Endodermal cell (in vitro differentiated cells): Measurements from ENCODE around the gene TNNT2. TPM values are rescaled to one million over a fixed set of nuclear protein-coding genes. Genes with fewer than 3 reads are reported as not detected.

Experiments used
- DNase-seq: peaks from one replicate; pipeline ENCODE4 v3.0.0-alpha.2; 2017
- H3K27ac ChIP-seq: 2 replicates; pipeline ENCODE4 v1.5.1; 2013; ENCODE audit warnings: mild to moderate bottlenecking, low read depth, low read length, moderate library complexity
- H3K27me3 ChIP-seq: 2 replicates; pipeline ENCODE4 v1.6.1; 2013; ENCODE audit warnings: mild to moderate bottlenecking, low read length, moderate library complexity; ENCODE audit not compliant: insufficient read depth, control insufficient read depth, poor library complexity, severe bottlenecking
- H3K36me3 ChIP-seq: 2 replicates; pipeline ENCODE4 v1.7.0; 2013; ENCODE audit warnings: mild to moderate bottlenecking, low read length, moderate library complexity; ENCODE audit not compliant: control insufficient read depth, insufficient read depth
- H3K4me1 ChIP-seq: one replicate; pipeline ENCODE4 v1.7.0; 2013; ENCODE audit warnings: low read length; ENCODE audit not compliant: control insufficient read depth, insufficient read depth
- H3K4me3 ChIP-seq: 2 replicates; pipeline ENCODE4 v1.5.1; 2013; ENCODE audit warnings: mild to moderate bottlenecking, low read length, moderate library complexity
- H3K9ac ChIP-seq: 2 replicates; pipeline ENCODE4 v1.6.1; 2013; ENCODE audit warnings: mild to moderate bottlenecking, low read length, moderate library complexity; ENCODE audit not compliant: poor library complexity, severe bottlenecking; ENCODE audit errors: extremely low read depth
- H3K9me3 ChIP-seq: 2 replicates; pipeline ENCODE4 v1.6.1; 2013; ENCODE audit warnings: mild to moderate bottlenecking, low read length, moderate library complexity; ENCODE audit not compliant: control insufficient read depth
- H3K27ac Mint-ChIP-seq: 2 replicates; pipeline ENCODE4 v1.8.0; 2020; ENCODE audit warnings: mixed read lengths
- H3K27me3 Mint-ChIP-seq: 2 replicates; pipeline ENCODE4 v1.8.0; 2021; ENCODE audit warnings: mild to moderate bottlenecking, mixed read lengths; ENCODE audit not compliant: insufficient read depth
- H3K36me3 Mint-ChIP-seq: 2 replicates; pipeline ENCODE4 v1.8.0; 2020; ENCODE audit warnings: low read depth, mixed read lengths
- H3K4me1 Mint-ChIP-seq: 2 replicates; pipeline ENCODE4 v1.8.0; 2020; ENCODE audit warnings: mixed read lengths
- H3K4me3 Mint-ChIP-seq: 2 replicates; pipeline ENCODE4 v1.8.0; 2020; ENCODE audit warnings: mild to moderate bottlenecking, moderate library complexity, mixed read lengths
- H3K9me3 Mint-ChIP-seq: 2 replicates; pipeline ENCODE4 v1.8.0; 2020; ENCODE audit warnings: mild to moderate bottlenecking, mixed read lengths
- WGBS, 2 experiments: methylation state at CpG; one replicate each; pipeline versions ENCODE4 v1.1.5 to v1.1.7; 2013; ENCODE audit warnings: missing lambda C conversion rate in 2 of 2, mixed read lengths in 1 of 2; ENCODE audit not compliant: insufficient coverage in 1 of 2, insufficient read length in 1 of 2; 5-methylcytosine and 5-hydroxymethylcytosine counted together
- total RNA-seq, 2 donors: library from RNA; stranded (reverse); fragmentation: NEBNext Ultra II Directional in 1 of 2; extraction: Animal tissue kit (Norgen Biotek cat#: 25700) in 1 of 2; gene quantifications; 2 replicates in 1 of 2; 3 replicates in 1 of 2; pipeline ENCODE4 v1.2.1, GENCODE V29; 2021
- TF ChIP-seq, protein P1 (sequence below): fragments of 200-600 bp; sonication (generic); conservative IDR thresholded peaks from 2 replicates; pipeline ENCODE4 v1.5.0; 2021; ENCODE audit warnings: antibody characterized with exemption, mild to moderate bottlenecking

Gene TNNT2
- total RNA-seq, 2 donors from 2014 or later: 0.35 to 0.88 TPM

DNA sequence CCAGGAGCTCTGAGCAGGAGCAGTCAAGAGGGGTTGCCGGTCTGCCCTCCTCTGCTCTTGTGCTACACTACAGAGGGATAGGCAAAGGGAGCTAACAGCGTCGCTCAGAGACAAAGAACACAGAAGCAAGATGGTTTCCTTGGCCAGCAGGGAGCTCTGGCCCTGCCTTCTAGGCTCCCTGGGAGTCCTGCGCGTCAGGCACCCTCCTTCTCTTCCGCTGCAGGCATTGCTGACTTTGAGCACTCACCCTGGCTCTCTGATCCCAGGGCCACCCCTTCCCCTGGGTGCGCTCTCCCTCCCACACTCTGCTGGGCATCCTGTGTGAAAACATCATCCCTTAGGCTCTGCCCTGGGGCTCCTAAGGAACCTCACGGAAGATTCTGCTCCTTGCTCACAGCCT, 43.6 kb upstream of the TNNT2 start:
- Mint-ChIP-seq H3K36me3 (no peaks in the 10 kb centered on the region), H3K4me3 (no peak overlapping the region)
- WGBS, 2 experiments: 74 to 84% methylated on average over 4 to 8 of the region's 8 CpGs

DNA sequence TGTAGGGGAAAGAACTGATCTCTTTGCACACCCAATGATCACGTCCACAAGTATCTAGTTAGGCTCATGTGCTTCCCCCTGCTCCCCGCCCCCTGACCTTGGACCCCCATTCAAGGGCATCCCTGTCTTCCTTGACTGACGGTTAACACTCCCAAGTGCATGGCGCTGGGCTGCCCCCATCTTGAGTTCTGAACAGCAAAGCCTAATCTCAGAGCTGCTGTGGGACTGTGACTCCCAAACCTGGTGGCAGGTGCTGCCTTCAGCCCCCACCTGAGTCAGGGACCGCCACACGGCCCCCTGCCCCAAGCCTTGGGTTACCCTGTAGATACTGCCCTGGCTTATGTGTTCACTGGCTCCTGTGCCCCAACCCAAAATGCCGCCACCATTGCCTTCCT, 43.1 kb upstream of the TNNT2 start:
- Mint-ChIP-seq H3K27ac (peak overlapping the region; percentile 31), H3K4me3 (no peak overlapping the region), H3K4me1 (peaks cover 12% of the 10 kb centered on the region), H3K36me3 (no peaks in the 10 kb centered on the region), H3K9me3 (peaks cover 4% of the 10 kb centered on the region), H3K27me3 (no peaks in the 10 kb centered on the region)
- no peaks in the 10 kb centered on the region for H3K36me3 ChIP-seq
- WGBS, 2 experiments: 82 to 93% methylated on average over 2 to 7 of the region's 7 CpGs
- H3K4me3 ChIP-seq: no peak overlapping the region
- DNase-seq: no peak
- peaks cover 7% of the 10 kb centered on the region for H3K4me1 ChIP-seq
- H3K9me3 ChIP-seq: peaks cover 9% of the 10 kb centered on the region
- no peak overlapping the region for H3K27ac ChIP-seq
- H3K27me3 ChIP-seq: no peaks in the 10 kb centered on the region
- TF ChIP-seq, protein P1, sequence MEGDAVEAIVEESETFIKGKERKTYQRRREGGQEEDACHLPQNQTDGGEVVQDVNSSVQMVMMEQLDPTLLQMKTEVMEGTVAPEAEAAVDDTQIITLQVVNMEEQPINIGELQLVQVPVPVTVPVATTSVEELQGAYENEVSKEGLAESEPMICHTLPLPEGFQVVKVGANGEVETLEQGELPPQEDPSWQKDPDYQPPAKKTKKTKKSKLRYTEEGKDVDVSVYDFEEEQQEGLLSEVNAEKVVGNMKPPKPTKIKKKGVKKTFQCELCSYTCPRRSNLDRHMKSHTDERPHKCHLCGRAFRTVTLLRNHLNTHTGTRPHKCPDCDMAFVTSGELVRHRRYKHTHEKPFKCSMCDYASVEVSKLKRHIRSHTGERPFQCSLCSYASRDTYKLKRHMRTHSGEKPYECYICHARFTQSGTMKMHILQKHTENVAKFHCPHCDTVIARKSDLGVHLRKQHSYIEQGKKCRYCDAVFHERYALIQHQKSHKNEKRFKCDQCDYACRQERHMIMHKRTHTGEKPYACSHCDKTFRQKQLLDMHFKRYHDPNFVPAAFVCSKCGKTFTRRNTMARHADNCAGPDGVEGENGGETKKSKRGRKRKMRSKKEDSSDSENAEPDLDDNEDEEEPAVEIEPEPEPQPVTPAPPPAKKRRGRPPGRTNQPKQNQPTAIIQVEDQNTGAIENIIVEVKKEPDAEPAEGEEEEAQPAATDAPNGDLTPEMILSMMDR: no peak
- no peak overlapping the region for H3K9ac ChIP-seq

More for the DNA sequence above, 43.6 kb upstream of the TNNT2 start:
- DNase-seq: peak; percentile 59
- no peaks in the 10 kb centered on the region for H3K27me3 ChIP-seq
- TF ChIP-seq, protein P1: no peak
- peaks cover 9% of the 10 kb centered on the region for H3K9me3 ChIP-seq
- Mint-ChIP-seq H3K9me3 (peaks cover 4% of the 10 kb centered on the region), H3K4me1 (peaks cover 12% of the 10 kb centered on the region), H3K27me3 (no peaks in the 10 kb centered on the region), H3K27ac (peak overlapping the region; percentile 31)
- no peak overlapping the region for H3K9ac ChIP-seq
- H3K27ac ChIP-seq: no peak overlapping the region
- peaks cover 7% of the 10 kb centered on the region for H3K4me1 ChIP-seq
- H3K4me3 ChIP-seq: no peak overlapping the region
- H3K36me3 ChIP-seq: no peaks in the 10 kb centered on the region

DNA sequence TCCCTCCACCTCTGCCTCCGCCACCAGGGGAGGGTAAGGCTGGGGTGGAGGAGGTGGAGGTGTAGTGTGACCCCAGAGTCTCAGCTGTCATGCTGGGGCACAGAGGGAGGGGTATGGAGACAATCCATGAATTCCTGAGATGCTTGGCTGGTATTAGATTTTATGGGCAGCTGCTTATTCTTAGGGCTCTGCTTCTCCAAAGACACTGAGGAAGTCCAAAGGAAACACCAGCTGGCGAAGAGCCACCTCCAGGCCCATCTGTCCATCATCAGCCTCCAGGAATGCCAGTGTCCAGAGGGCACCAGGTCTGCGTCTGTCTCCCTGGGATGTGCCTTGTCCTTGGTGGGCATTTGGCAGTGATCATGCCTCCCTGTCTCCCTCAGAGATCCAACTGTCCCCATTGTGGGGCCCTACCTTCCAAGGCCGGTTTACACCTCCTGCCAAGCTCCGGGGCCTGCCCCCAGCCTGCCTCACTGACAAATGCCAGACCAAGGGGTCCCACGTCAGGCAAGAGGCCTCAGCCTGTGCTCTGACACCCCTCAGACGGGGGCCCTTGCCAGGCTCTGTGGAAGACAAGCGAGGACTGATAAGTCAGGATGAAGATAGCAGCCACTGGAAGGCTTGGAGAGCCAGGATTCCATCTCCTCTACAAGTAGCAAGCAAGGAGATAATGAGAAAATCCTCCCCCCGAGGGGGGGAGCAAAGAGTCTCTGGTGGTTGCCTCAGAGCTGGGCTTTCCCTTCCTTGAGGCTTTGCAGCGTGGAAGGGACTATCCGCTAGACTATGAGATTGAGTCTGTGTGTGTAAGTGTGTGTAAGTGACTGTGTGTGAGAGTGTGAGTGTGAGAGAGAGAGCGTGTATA, 42.5 kb upstream of the TNNT2 start:
- Histone ChIP-seq H3K4me1 (peaks cover 7% of the 10 kb centered on the region), H3K9me3 (peaks cover 9% of the 10 kb centered on the region), H3K9ac (no peak overlapping the region), H3K36me3 (no peaks in the 10 kb centered on the region), H3K4me3 (no peak overlapping the region), H3K27ac (no peak overlapping the region), H3K27me3 (no peaks in the 10 kb centered on the region)
- DNase-seq: no peak
- H3K36me3 Mint-ChIP-seq: no peaks in the 10 kb centered on the region
- no peak overlapping the region for H3K4me3 Mint-ChIP-seq
- H3K27me3 Mint-ChIP-seq: no peaks in the 10 kb centered on the region
- H3K9me3 Mint-ChIP-seq: peaks cover 4% of the 10 kb centered on the region
- TF ChIP-seq, protein P1: no peak
- WGBS, 2 experiments: 81 to 86% methylated on average over 6 to 12 of the region's 12 CpGs
- H3K4me1 Mint-ChIP-seq: peaks cover 12% of the 10 kb centered on the region
- no peak overlapping the region for H3K27ac Mint-ChIP-seq
